Subcutaneous adipose tissue (tissue), 4 donors: ENCODE results near the gene MAP9. TPM values are rescaled to one million over a fixed set of nuclear protein-coding genes. Genes with fewer than 3 reads are reported as not detected.

Experiments
- total RNA-seq, 4 donors: library from RNA; depleted of rRNA; stranded (reverse); fragments of >200 nt; gene quantifications; one replicate each; pipeline ENCODE4 v1.1.0, GENCODE V29; 2016
- TF ChIP-seq, protein P1 (sequence below): fragments of 450-650 bp; IDR thresholded peaks from one replicate; pipeline ENCODE4 v1.5.1; 2016; ENCODE audit warnings: low read depth, mild to moderate bottlenecking, control low read depth, antibody characterized with exemption, moderate library complexity

The MAP9 gene
- total RNA-seq = 1 to 10 TPM; 2.9 to 8.3 (median 7.6) TPM

DNA sequence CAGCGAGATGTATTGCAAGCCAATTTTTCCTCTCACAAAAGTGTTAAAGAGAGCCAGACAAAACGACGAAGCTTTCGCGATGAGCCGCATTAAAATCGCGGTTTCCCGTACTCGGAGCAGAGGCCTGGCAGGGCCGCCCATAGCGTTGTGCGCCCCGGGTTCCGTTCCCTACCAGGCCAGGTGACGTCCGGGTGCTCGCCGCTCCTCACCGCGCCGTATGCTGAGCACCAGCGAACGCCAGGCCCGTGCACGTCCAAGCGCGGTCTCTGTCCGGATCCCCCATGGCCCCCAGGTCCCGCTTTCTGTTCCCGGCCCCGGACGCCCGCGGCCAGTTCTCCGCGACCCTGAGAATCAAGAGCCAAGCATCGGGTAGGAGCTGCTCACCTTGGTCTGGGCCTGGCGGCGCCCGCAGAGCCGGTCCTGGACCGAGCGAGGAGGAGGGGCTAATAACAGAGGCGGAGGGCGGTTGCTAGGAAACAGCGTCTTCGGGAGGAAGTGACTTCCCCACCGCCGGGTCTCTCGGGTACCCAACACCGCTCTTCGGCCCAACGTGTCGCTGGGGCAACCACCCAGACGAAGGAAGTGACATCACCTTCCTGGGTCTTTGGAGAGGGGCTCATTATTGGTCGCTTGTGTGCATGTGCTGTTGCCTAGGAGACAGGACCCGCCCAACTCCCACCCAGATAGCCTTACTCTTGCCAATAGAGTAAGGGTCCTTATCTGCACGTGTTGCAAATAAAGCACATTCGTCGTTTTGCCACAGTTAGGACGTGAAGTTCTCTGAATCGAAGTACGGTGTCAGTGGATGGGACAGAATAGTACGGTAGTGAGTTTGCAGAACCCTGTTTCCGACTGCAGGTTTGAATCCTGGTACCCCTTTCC is at the start of gene MAP9:
Gene MAP9 (minus strand): TSS at position 579 of the 882 bp plus-strand sequence. CDS start 1,115 bp downstream, outside the sequence.
- TF ChIP-seq, protein P1, sequence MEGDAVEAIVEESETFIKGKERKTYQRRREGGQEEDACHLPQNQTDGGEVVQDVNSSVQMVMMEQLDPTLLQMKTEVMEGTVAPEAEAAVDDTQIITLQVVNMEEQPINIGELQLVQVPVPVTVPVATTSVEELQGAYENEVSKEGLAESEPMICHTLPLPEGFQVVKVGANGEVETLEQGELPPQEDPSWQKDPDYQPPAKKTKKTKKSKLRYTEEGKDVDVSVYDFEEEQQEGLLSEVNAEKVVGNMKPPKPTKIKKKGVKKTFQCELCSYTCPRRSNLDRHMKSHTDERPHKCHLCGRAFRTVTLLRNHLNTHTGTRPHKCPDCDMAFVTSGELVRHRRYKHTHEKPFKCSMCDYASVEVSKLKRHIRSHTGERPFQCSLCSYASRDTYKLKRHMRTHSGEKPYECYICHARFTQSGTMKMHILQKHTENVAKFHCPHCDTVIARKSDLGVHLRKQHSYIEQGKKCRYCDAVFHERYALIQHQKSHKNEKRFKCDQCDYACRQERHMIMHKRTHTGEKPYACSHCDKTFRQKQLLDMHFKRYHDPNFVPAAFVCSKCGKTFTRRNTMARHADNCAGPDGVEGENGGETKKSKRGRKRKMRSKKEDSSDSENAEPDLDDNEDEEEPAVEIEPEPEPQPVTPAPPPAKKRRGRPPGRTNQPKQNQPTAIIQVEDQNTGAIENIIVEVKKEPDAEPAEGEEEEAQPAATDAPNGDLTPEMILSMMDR = no peak

- TF ChIP-seq, protein P1 = no peak
Observed at GRCh38 chr4:155423671-155424070, 46.9 kb upstream of the MAP9 start.

DNA sequence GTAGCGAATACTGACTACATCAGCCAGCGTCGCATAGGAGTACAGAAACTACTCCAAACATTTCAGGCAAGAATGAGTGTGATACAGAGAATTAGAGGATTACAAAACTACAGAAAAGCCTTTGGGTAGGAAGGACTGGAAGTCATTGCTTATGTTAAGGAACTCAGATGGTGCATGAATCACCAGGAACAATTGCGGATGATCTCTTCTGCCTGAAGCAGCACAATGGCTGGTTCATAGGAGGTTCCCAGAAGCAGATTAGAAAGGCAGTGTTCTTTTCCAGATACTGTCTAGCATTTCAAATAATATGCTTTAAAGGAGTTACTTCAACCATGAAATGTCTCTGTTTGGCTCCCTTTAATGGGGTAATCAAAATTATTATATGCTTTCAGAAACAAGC is 42.5 kb upstream of the MAP9 start:
- TF ChIP-seq, protein P1 = no peak

- TF ChIP-seq, protein P1 = no peak
Observed at GRCh38 chr4:155415662-155416061, 38.9 kb upstream of the MAP9 start.

- TF ChIP-seq, protein P1 = no peak
Observed at GRCh38 chr4:155413451-155413850, 36.7 kb upstream of the MAP9 start.

DNA sequence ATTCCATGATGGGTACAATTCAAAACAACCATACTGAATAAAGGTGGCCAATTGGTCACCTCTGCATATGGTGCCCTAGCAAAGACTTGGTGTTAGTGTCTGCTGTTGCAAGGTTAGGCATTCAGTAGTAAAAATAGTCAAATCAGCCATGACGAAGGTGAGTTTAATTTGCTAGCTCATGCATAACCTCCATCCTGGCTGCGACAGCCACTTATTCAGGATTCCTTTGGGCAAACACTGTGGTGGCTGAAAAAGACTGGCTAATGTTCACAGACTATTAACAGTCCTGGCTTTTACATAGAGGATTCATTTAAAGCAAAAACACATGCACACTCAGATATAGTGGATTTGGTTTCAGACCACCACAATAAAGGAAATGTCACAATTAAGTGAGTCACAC is 34.8 kb upstream of the MAP9 start:
- TF ChIP-seq, protein P1 = no peak

- TF ChIP-seq, protein P1 = no peak
Observed at GRCh38 chr4:155408796-155409195, 32.0 kb upstream of the MAP9 start.
